Fibroblast of skin of left biceps (primary cell): ENCODE results near the gene TMCO2.
A peak's percentile ranks its signal among the peaks of the same experiment; 100 is the strongest.

Experiments
- DNase-seq, 2 experiments: peaks; one replicate each; pipeline ENCODE4 v3.0.0-alpha.2; 2013; ENCODE audit warnings: low read depth in 2 of 2

The TMCO2 gene

GRCh38 chr1:40257688-40258444 is 10.1 kb downstream of the TMCO2 start, which contains the start of gene ZMPSTE24:
Gene ZMPSTE24 (plus strand): TSS chr1:40258236. CDS start chr1:40258272, 36 bp downstream.
- DNase-seq, result peak; percentile 95 to 96

- DNase-seq, result no peak
Measured at GRCh38 chr1:40258445-40258769, 10.7 kb downstream of the TMCO2 start.

GRCh38 chr1:40264354-40264781 is 16.6 kb downstream of the TMCO2 start:
- no peak for DNase-seq

- no peak for DNase-seq
Measured at GRCh38 chr1:40265298-40265697, 17.6 kb downstream of the TMCO2 start.

DNA sequence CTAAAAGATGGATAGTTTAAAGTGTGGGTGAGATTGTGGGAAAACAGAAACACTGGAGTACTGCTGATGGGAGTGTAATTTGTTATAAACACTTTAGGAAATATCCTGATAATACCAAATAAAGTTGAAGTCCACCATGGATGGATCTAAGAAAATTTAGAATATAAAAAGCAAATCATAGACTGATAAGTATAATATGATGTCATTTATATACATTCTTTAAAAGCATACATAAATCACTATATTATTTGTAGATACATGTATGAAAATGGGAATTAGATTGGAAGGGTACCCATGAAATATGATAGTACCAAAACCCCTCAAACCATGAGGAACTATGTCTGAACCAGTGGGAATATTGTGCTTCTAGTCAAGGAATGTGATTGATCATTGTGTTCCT is 18.2 kb downstream of the TMCO2 start:
- no peak for DNase-seq

GRCh38 chr1:40266786-40267535 is 19.2 kb downstream of the TMCO2 start:
- no peak for DNase-seq

DNA sequence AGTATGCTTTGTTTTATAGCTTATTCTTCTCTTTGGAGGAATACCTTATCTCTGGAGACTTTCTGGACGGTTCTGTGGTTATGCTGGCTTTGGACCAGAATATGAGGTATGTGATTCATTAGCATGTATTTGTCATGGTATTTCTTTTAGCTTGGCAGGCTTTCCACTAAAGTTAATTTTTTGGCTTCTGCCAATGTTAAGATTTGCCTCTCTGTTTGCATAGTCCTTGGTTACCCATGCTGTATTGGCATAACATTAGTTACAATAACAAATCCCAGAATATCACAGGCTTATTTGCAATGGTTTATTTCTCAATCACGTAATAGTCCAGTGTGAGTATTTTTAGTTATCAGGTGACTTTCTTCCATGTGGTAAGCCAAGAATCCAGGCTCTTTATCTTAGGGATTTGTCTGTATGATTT is 20.0 kb downstream of the TMCO2 start:
- DNase-seq, result peak; percentile 90 to 93

DNA sequence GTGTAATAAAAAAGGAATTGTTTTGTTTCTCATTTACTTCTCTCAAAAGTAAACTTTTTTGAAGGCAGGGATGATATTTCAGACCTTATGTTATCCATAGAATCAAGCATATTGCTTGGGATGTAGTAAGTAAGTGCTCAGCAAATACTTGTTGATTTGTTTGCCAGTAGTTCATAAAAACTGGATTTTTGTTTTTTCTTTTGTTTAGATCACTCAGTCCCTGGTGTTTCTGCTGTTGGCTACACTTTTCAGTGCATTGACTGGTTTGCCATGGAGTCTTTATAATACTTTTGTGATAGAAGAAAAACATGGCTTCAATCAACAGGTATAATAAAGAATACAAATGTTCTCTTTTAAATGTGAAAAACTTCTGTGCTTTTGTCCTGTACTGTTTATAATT is 20.5 kb downstream of the TMCO2 start:
- no peak for DNase-seq

DNA sequence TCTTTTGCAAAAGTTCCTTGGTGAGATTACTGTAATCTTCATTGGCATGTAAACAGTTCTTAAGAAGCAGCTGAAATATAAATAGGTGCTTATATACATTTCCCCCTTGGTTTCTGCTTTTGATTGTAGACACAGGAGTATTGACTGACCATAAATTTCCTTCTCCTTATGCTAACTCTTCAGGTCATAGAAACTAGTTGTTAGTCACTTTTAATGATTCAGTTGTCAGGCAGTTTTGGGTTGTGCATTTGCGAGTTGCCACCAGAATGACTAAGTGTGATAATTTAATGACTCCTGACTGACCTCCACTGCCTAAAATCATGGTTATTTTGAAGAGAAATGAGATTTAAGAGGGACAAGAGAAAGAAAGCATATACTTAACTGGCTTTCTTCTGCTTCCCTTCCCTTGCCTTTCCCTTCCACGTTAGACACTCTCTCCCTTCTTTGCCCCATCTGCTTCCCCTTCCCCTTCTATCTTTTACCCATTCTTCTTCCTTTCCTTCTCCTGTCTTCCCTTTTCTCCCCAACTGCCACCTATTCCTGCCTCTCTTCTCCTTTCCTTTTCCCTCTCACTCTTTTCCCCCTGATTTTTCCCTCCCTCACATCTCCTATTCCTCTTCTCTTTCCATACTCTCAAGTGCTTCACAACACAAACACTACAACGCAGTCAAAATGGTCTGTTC is 22.6 kb downstream of the TMCO2 start:
- DNase-seq, result no peak

DNA sequence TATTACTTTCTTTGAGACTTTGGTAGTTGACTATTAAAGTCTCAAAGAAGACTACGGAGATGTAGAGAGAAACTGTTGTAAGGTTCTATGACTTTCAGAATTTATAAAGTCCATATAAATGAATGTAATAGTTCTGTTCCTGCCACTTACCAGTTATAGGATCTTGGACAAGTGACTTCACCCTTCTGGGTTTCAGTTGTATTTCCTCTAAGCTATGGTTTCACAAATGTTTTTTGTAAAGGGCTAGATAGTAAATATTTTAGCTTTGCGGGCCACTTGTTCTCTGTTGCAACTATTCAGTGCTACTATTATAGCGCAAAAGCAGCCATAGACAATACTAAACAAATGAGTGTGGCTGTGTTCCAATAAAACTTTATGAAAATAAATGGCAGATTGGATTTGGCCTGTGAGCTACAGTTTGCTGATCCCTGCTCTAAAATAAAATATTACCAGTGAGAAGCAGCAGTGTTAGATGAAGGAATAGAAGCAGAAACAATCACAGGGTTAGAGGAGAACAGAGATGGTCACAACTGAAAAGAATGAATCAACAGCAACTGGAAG is 25.0 kb downstream of the TMCO2 start:
- no peak for DNase-seq

- DNase-seq, result no peak
Measured at GRCh38 chr1:40273547-40274166, 25.9 kb downstream of the TMCO2 start.

GRCh38 chr1:40274331-40274730 is 26.6 kb downstream of the TMCO2 start:
- DNase-seq, result no peak

DNA sequence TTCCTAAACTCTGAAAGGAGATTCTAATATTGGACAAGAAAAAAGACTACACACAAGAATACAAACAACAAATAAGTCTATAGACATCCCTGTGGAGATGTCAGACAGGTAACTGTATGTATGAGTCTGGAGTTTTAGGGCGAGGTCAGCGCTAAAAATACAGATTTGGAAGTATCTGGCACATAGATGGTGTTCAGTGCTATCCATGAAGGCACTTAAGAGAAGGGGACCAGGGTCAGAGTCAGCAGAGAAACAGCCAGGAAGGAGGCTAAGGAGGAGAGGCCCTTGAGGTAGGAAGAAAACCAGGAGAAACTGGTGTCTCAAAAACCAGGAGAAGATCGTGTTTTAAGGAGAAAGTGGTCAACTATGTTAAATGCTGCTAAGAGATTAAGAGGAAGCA is 28.4 kb downstream of the TMCO2 start:
- DNase-seq, result no peak

- DNase-seq, result no peak
Measured at GRCh38 chr1:40281853-40282252, 34.1 kb downstream of the TMCO2 start.

GRCh38 chr1:40291293-40291692 is 43.6 kb downstream of the TMCO2 start:
- DNase-seq, result no peak

DNA sequence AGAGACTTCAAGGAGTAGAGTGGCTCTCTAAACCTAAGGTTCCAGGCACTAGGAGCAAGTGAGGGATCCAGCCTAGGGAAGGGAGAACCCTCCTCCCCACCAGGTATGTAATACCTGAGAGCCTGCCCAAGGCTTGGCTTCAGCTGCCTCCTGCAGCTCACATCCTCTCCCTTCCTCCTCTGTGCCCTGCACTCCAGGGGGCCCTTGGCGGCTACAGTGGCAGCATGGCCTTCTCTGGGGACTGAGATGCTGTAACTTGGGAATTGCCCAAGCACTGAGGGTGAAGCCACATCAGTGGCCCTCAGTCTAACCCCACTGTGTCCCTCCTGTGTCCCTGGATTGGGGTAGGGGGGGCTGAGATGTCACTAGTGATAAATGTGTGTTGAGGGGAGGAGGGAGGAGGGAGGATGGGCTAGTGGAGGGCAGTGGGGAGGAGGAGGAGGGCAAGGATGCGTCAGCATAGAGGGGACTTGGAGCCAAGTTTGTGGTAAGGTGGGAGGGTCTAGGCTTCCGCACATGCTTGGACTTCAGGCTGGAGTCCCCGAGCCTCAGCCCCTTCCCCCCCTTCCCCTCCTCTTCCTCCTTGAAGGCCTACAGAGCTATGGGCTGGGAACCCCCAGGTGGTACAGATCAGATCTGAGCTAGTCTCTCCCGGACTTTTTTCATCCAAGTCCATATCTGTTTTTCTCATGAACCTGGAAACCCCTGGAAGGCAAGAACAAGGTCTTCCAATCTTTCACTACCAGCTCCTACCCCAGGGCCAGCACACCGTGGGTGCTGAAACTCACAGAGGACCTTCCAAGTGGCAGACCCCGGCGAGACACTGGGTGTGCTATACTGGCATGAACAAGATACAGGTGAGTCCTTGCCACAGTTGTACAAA is 51.9 kb downstream of the TMCO2 start:
- DNase-seq, result peak in 1 of 2 experiments; percentile 18

- no peak for DNase-seq
Measured at GRCh38 chr1:40300249-40300567, 52.5 kb downstream of the TMCO2 start.

- no peak for DNase-seq
Measured at GRCh38 chr1:40300651-40301050, 52.9 kb downstream of the TMCO2 start.

DNA sequence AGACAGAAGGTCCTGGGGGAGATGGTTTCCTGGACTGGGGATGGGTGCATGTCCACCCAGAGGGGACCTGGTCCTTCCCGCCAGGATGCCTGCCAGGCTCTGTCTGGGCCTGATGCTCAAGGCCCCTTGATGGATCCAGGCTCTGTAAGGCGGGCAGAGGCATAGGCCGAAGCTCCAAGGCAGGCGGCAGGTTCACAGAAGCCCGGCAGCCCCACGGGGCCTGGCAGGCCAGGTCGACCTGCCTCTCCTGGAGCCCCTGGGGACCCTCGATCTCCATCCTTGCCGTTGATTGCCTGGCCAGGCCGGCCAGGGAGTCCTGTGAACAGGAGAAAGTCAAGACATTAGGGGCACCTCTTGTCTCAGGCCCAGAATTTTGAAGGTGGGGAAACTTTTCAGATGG is 53.3 kb downstream of the TMCO2 start:
- no peak for DNase-seq
